K562 (cell line): ENCODE results near the gene NDC1. TPM values are rescaled to one million over a fixed set of nuclear protein-coding genes. Genes with fewer than 3 reads are reported as not detected.
A peak's percentile ranks its signal among the peaks of the same experiment; 100 is the strongest.

Experiments
- ATAC-seq: fragments of 200-7000 bp; cut with Tn5 transposase; 3 replicates; pipeline ENCODE4 v1.9.1; 2020; ENCODE audit warnings: moderate library complexity
- BruUV-seq: library from RNA; stranded (reverse); fragments of 400-500 nt; replicated peaks from 2 replicates; lab custom pipeline; 2021; lab: Mats Ljungman, UMichigan
- CTCF ChIA-PET: fragments of 300-600 bp; formaldehyde crosslinking; extraction: SDS; loops from one replicate; lab custom pipeline; 2021; ENCODE audit warnings: low intra/inter-chr PET ratio; lab: Yijun Ruan, JAX
- POLR2A ChIA-PET: fragments of 300-600, 350-650 bp; sonication (Branson Sonifier 250); formaldehyde crosslinking; extraction: SDS; loops from one replicate; lab custom pipeline; 2021; ENCODE audit warnings: antibody characterized with exemption, inconsistent platforms; lab: Yijun Ruan, JAX
- DNase-seq, 4 experiments: peaks; one replicate each; pipeline versions ENCODE4 v3.0.0 to v3.0.0-alpha.2; 2011 to 2018; ENCODE audit warnings: low spot score in 3 of 4, mixed read lengths in 3 of 4; ENCODE audit errors: extremely low read depth in 1 of 4
- FAIRE-seq: peaks from 2 replicates; lab custom pipeline; 2011; peaks lifted over from hg19 to GRCh38; lab: Jason Lieb, UNC
- H2AFZ ChIP-seq: 2 replicates; pipeline ENCODE4 v1.6.0; 2011; ENCODE audit warnings: low read depth, low read length, control low read depth, inconsistent platforms
- H3K27ac ChIP-seq: fragments of 200-600 bp; 3 replicates; pipeline ENCODE4 v1.8.0; 2011; ENCODE audit warnings: low read depth, mild to moderate bottlenecking, control low read depth, inconsistent platforms, low read length, moderate library complexity, mixed read lengths; ENCODE audit errors: extremely low read depth
- H3K27me3 ChIP-seq, 2 experiments: fragments of 300-600 bp in 1 of 2; 2 replicates in 1 of 2; 3 replicates in 1 of 2; pipeline versions ENCODE4 v1.6.0 to v1.8.0; 2011; ENCODE audit warnings: inconsistent platforms in 2 of 2, low read length in 2 of 2, mild to moderate bottlenecking in 1 of 2, mixed read lengths in 1 of 2, moderate library complexity in 1 of 2; ENCODE audit not compliant: control insufficient read depth in 2 of 2, insufficient read depth in 2 of 2
- H3K36me3 ChIP-seq: fragments of 300-600 bp; 3 replicates; pipeline ENCODE4 v1.8.0; 2011; ENCODE audit warnings: mild to moderate bottlenecking, low read length, inconsistent platforms; ENCODE audit not compliant: control insufficient read depth, insufficient read depth
- H3K4me1 ChIP-seq, 2 experiments: fragments of 200-600 bp in 1 of 2; replicated peaks in 1 of 2; 2 replicates in 1 of 2; 3 replicates in 1 of 2; pipeline versions ENCODE4 v1.5.1 to v1.8.0; 2011; ENCODE audit warnings: inconsistent platforms in 2 of 2, low read length in 2 of 2, mild to moderate bottlenecking in 1 of 2, mixed read lengths in 1 of 2, moderate library complexity in 1 of 2; ENCODE audit not compliant: control insufficient read depth in 2 of 2, insufficient read depth in 2 of 2
- H3K4me2 ChIP-seq: 2 replicates; pipeline ENCODE4 v1.6.1; 2011; ENCODE audit warnings: low read length, control low read depth, inconsistent platforms, mixed read lengths; ENCODE audit not compliant: insufficient read depth
- H3K4me3 ChIP-seq: fragments of 200-600 bp; sonication (generic), shearing (Covaris generic); 2 replicates; pipeline ENCODE4 v1.5.1; 2016; ENCODE audit warnings: control low read depth, inconsistent platforms
- H3K79me2 ChIP-seq: fragments of 200-600 bp; 3 replicates; pipeline ENCODE4 v1.8.0; 2011; ENCODE audit warnings: low read length, inconsistent platforms; ENCODE audit not compliant: control insufficient read depth, insufficient read depth
- H3K9ac ChIP-seq, 2 experiments: 2 replicates each; pipeline versions ENCODE4 v1.6.0 to v1.6.1; 2011; ENCODE audit warnings: low read depth in 2 of 2, low read length in 2 of 2, control low read depth in 1 of 2, inconsistent platforms in 1 of 2, mild to moderate bottlenecking in 1 of 2, mixed read lengths in 1 of 2; ENCODE audit not compliant: insufficient read depth in 1 of 2
- H3K9me1 ChIP-seq: one replicate; pipeline ENCODE4 v1.6.0; 2011; ENCODE audit warnings: inconsistent platforms, mild to moderate bottlenecking, low read length, moderate library complexity; ENCODE audit not compliant: control insufficient read depth, insufficient read depth
- H3K9me3 ChIP-seq: replicated peaks from 2 replicates; pipeline ENCODE4 v1.5.1; 2011; ENCODE audit warnings: low read depth, low read length, inconsistent platforms; ENCODE audit not compliant: control insufficient read depth, insufficient read depth
- H4K20me1 ChIP-seq: replicated peaks from 2 replicates; pipeline ENCODE4 v1.6.1; 2011; ENCODE audit warnings: low read length, inconsistent platforms, mixed read lengths; ENCODE audit not compliant: control insufficient read depth, insufficient read depth
- CBFA2T2 ChIP-seq: fragments of 450-650 bp; conservative IDR thresholded peaks from 2 replicates; pipeline ENCODE4 v1.6.1; 2017; ENCODE audit warnings: mild to moderate bottlenecking
- CXXC5 ChIP-seq: fragments of 250-450 bp; sonication (Bioruptor Pico); IDR thresholded peaks from 2 replicates; pipeline ENCODE4 v1.8.0; 2022; ENCODE audit warnings: inconsistent platforms, mild to moderate bottlenecking, moderate library complexity
- E2F1 ChIP-seq: sonication (generic); formaldehyde crosslinking; IDR thresholded peaks from 2 replicates; pipeline ENCODE4 v1.8.1; 2023; ENCODE audit warnings: mild to moderate bottlenecking, missing genetic modification reagents, moderate library complexity
- HINFP ChIP-seq: fragments of 450-650 bp; conservative IDR thresholded peaks from 2 replicates; pipeline ENCODE4 v1.6.1; 2016; ENCODE audit warnings: missing genetic modification characterization, low read depth, mild to moderate bottlenecking, control low read depth, missing compliant biosample characterization
- HMG20B ChIP-seq: fragments of 250-450 bp; sonication (Bioruptor Pico); IDR thresholded peaks from 2 replicates; pipeline ENCODE4 v1.5.0; 2021; ENCODE audit warnings: mild to moderate bottlenecking
- POLR2H ChIP-seq: IDR thresholded peaks from 2 replicates; pipeline ENCODE4 v1.6.1; 2016; ENCODE audit warnings: missing genetic modification characterization, low read depth, mild to moderate bottlenecking, control low read depth, missing compliant biosample characterization, moderate library complexity
- SPI1 ChIP-seq: IDR thresholded peaks from 2 replicates; pipeline ENCODE4 v1.6.1; 2011; ENCODE audit warnings: low read depth, low read length, control low read depth, borderline replicate concordance
- ZNF592 ChIP-seq: fragments of 450-650 bp; IDR thresholded peaks from 2 replicates; pipeline ENCODE4 v1.6.1; 2017; ENCODE audit warnings: antibody characterized with exemption, mild to moderate bottlenecking
- WGBS: fragments of 100-300 bp; shearing (Covaris generic); methylation state at CpG from one replicate; pipeline ENCODE4 v1.1.6; 2016; ENCODE audit warnings: low coverage, mixed read lengths; ENCODE audit not compliant: insufficient coverage; ENCODE audit errors: missing lambda C conversion rate; 5-methylcytosine and 5-hydroxymethylcytosine counted together
- in situ Hi-C: fragments of 300-500 bp; cut with MboI; formaldehyde crosslinking; loops from 4 replicates; pipeline ENCODE4 v1.15.0; 2018; ENCODE audit warnings: inconsistent platforms, mixed read lengths
- intact Hi-C: fragments of 100-400 bp; cut with micrococcal nuclease; formaldehyde crosslinking; loops from 2 replicates; pipeline ENCODE4 v1.14.2; 2022
- polyA plus RNA-seq, 8 experiments: library from polyadenylated mRNA; depleted of rRNA in 4 of 8; stranded (reverse) in 5 of 8; unstranded in 3 of 8; fragments of >200 nt; fragmentation: Nextera tagmentation in 2 of 8; fragmentation: Illumina TruSeq in 1 of 8; extraction: Ambion mirVana in 2 of 8; extraction: Trizol in 1 of 8; gene quantifications; 2 replicates each; pipeline versions ENCODE4 v1.2.1 to v1.2.3, GENCODE V29; 2011 to 2014; ENCODE audit warnings: inconsistent platforms in 1 of 8, missing spikeins in 1 of 8
- total RNA-seq, 7 experiments: library from RNA; depleted of rRNA in 6 of 7; stranded (reverse); fragments of >200 nt in 6 of 7; fragmentation: Illumina TruSeq in 2 of 7; extraction: Trizol in 2 of 7; gene quantifications; 2 replicates each; pipeline versions ENCODE4 v1.2.1 to v1.2.3, GENCODE V29; 2011 to 2021; ENCODE audit warnings: low replicate concordance in 1 of 7
- TF ChIP-seq, protein P1 (sequence below), 3 experiments: IDR thresholded peaks in 2 of 3; conservative IDR thresholded peaks in 1 of 3; 2 replicates each; pipeline ENCODE4 v1.5.1; 2011 to 2012; ENCODE audit warnings: low read length in 3 of 3, mild to moderate bottlenecking in 3 of 3, control low read depth in 2 of 3, improper control_type of control experiment in 1 of 3, inconsistent platforms in 1 of 3, low read depth in 1 of 3, mixed read lengths in 1 of 3, moderate library complexity in 1 of 3; ENCODE audit not compliant: insufficient read depth in 2 of 3

The NDC1 gene
- total and polyA plus RNA-seq, 9 of the 15 experiments (the other 6 are each of a cell fraction or from before 2014, with no cell fraction given), result 26.9 to 102 (median 64.5) TPM

DNA sequence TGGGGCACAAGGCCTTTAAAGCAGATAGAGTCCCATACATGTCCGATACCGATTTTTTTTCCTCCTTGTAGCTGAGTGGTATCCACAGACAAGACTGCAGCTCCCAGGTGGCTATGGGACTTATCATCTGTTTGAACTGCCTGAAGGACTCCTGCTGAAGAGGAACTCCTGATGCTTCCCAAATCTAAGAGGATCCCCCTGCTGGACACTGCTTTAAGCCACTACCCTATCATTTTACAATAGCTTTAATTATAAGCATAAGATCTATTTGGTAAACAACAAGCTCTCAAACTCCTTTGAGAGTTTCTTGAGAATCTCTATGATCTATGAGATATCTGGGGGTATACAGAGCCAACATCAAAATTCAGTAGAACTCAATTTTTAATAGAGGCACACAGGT, 11.7 kb downstream of the NDC1 start:
- no peak overlapping the region for H3K4me2 ChIP-seq
- H3K27ac ChIP-seq, result no peak overlapping the region
- H3K9ac ChIP-seq, result no peak overlapping the region
- no peaks in the 10 kb centered on the region for H3K27me3 ChIP-seq
- peak in 2 of 4 experiments; percentile 33 to 42 for DNase-seq
- H3K79me2 ChIP-seq, result peaks cover 12% of the 10 kb centered on the region; the same call in 2 of the 3 replicates
- H3K36me3 ChIP-seq, result peaks cover 85% of the 10 kb centered on the region
- intact Hi-C loops, result no loop called here
- no peaks in the 10 kb centered on the region for H3K9me3 ChIP-seq
- CTCF ChIA-PET, result no interaction called here
- no peak overlapping the region for H2AFZ ChIP-seq
- H3K9me1 ChIP-seq, result no peaks in the 10 kb centered on the region
- ATAC-seq, result peak; percentile 58; the same call in 1 of the 3 replicates
- in situ Hi-C loops, result no loop called here
- WGBS, result 88% methylated on average over 2 of the region's 2 CpGs
- no peaks in the 10 kb centered on the region for H3K4me1 ChIP-seq
- 0 out of 2 replicates have a peak, but pooled peaks cover 3% of the 10 kb centered on the region for H4K20me1 ChIP-seq
- no TSS peak for BruUV-seq
- TF ChIP-seq CBFA2T2, result no peak
- TF ChIP-seq POLR2H, result no peak
- TF ChIP-seq, protein P1, sequence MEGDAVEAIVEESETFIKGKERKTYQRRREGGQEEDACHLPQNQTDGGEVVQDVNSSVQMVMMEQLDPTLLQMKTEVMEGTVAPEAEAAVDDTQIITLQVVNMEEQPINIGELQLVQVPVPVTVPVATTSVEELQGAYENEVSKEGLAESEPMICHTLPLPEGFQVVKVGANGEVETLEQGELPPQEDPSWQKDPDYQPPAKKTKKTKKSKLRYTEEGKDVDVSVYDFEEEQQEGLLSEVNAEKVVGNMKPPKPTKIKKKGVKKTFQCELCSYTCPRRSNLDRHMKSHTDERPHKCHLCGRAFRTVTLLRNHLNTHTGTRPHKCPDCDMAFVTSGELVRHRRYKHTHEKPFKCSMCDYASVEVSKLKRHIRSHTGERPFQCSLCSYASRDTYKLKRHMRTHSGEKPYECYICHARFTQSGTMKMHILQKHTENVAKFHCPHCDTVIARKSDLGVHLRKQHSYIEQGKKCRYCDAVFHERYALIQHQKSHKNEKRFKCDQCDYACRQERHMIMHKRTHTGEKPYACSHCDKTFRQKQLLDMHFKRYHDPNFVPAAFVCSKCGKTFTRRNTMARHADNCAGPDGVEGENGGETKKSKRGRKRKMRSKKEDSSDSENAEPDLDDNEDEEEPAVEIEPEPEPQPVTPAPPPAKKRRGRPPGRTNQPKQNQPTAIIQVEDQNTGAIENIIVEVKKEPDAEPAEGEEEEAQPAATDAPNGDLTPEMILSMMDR (IDR thresholded peaks at IDR 0.05 in 2 of 3, conservative IDR thresholded peaks at IDR 0.05 in 1 of 3; ENCODE audit: insufficient read depth in 2 of 3, low read depth in 1 of 3, low read length in 3 of 3), result peak in 2 of 3 experiments; percentile 21 to 41; a peak in 2 of 6 replicates
- TF ChIP-seq SPI1, result 0 out of 2 replicates have a peak, but pooled peaks have one; percentile 10
- TF ChIP-seq CXXC5 (CRISPR knock-in tag), result no peak
- no peak for TF ChIP-seq ZNF592
- no peak for TF ChIP-seq E2F1
- no peak for TF ChIP-seq HINFP (tag)
- no peak for TF ChIP-seq HMG20B
- no peak overlapping the region for H3K4me3 ChIP-seq
- FAIRE-seq, result no peak
- POLR2A ChIA-PET, result interaction anchor here (0.6 to 3.0 kb wide), 4 partner anchors 9 to 15 kb away, joined by 3 to 11 read pairs (median 6); no protein-coding TSS in a partner anchor
